ENCODE results near the gene ATP2B2. TPM values are rescaled to one million over a fixed set of nuclear protein-coding genes. Genes with fewer than 3 reads are reported as not detected.

ATP2B2 gene
- total RNA-seq, 1 donor from 2014 or later, result not detected

DNA sequence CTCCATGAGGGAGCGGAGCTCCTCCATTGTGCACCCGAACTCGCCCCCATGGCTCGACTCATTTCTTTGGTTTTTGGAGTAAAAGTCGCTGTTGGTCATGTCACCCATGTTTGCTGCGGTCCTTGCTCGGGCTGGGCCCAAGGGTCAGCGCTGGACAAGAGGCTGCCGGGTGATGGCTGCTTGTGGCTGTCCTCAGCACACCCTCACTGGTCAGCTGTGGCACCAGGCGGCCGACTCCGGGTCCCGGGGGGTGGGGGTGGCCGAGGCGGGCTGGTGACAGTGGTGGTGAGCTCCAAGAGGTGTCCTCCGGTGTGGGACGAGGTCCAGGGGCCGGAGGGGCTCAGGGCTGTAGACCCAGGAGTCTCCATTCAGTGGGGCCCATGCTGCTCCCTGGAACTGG is 56.0 kb downstream of the ATP2B2 start:
- DNase-seq (ENCODE audit: low spot score), result no peak
- peaks cover 8% of the 10 kb centered on the region for H4K20me1 ChIP-seq (ENCODE audit: low read depth)
- peaks cover 9% of the 10 kb centered on the region for H3K27me3 Mint-ChIP-seq (ENCODE audit: insufficient read depth, low read depth)

DNA sequence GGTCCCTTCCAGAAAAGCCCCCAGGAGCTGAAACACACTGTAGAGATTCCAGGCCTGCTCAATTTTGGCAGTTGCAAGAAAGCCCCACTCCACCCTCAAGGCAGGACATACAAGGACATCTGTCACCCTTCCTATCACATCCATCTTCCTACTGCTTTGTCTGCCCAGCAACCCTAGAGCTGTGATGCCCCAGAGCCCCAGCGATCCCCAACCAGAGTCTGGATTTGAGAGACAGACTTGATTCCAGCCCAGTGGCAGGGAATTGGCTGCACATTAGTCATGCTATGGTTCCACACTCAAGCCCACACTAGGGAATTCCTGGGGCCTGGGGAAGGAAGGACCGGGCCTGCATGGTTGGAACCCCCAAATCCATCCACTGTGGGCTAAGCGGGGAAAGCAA is 56.8 kb downstream of the ATP2B2 start:
- TF ChIP-seq EZH2phosphoT487 (IDR thresholded peaks at IDR 0.05), result no peak
- no peak for TF ChIP-seq EZH2 (IDR thresholded peaks at IDR 0.05)
- Histone ChIP-seq H3K27ac (no peak overlapping the region), H3K4me3 (no peak overlapping the region), H4K20me1 (ENCODE audit: low read depth) (peaks cover 8% of the 10 kb centered on the region), H3K27me3 (peaks cover 21% of the 10 kb centered on the region), H3K9me3 (ENCODE audit: low read depth) (no peaks in the 10 kb centered on the region), H2AFZ (replicated peaks) (no peak overlapping the region), H3F3A (ENCODE audit: low read depth) (no peaks in the 10 kb centered on the region), H3K4me1 (no peaks in the 10 kb centered on the region), H3K36me3 (no peaks in the 10 kb centered on the region), H3K9ac (no peak overlapping the region), H3K79me2 (ENCODE audit: low read depth) (no peaks in the 10 kb centered on the region), H3K4me2 (no peak overlapping the region)
- no peaks in the 10 kb centered on the region for H3K9me3 Mint-ChIP-seq
- no peak for DNase-seq (ENCODE audit: low spot score)
- H3K36me3 Mint-ChIP-seq, result no peaks in the 10 kb centered on the region
- peaks cover 9% of the 10 kb centered on the region for H3K27me3 Mint-ChIP-seq (ENCODE audit: insufficient read depth, low read depth)
- H3K4me1 Mint-ChIP-seq, result peaks cover 2% of the 10 kb centered on the region
- H3K4me3 Mint-ChIP-seq, result no peak overlapping the region
- no peak overlapping the region for H3K27ac Mint-ChIP-seq

More for the DNA sequence above, 56.0 kb downstream of the ATP2B2 start:
- H2AFZ ChIP-seq (replicated peaks), result no peak overlapping the region
- Mint-ChIP-seq H3K4me3 (no peak overlapping the region), H3K4me1 (peaks cover 2% of the 10 kb centered on the region), H3K9me3 (no peaks in the 10 kb centered on the region), H3K27ac (no peak overlapping the region), H3K36me3 (no peaks in the 10 kb centered on the region)
- no peak overlapping the region for H3K27ac ChIP-seq
- no peak overlapping the region for H3K4me3 ChIP-seq
- no peaks in the 10 kb centered on the region for H3K79me2 ChIP-seq (ENCODE audit: low read depth)
- H3K27me3 ChIP-seq, result peaks cover 26% of the 10 kb centered on the region
- H3F3A ChIP-seq (ENCODE audit: low read depth), result no peaks in the 10 kb centered on the region
- no peak overlapping the region for H3K4me2 ChIP-seq
- no peaks in the 10 kb centered on the region for H3K9me3 ChIP-seq (ENCODE audit: low read depth)
- no peaks in the 10 kb centered on the region for H3K4me1 ChIP-seq
- TF ChIP-seq EZH2 (IDR thresholded peaks at IDR 0.05), result no peak
- TF ChIP-seq CTCF (IDR thresholded peaks at IDR 0.05), result no peak
- TF ChIP-seq EZH2phosphoT487 (IDR thresholded peaks at IDR 0.05), result no peak
- H3K36me3 ChIP-seq, result no peaks in the 10 kb centered on the region
- H3K9ac ChIP-seq, result no peak overlapping the region

DNA sequence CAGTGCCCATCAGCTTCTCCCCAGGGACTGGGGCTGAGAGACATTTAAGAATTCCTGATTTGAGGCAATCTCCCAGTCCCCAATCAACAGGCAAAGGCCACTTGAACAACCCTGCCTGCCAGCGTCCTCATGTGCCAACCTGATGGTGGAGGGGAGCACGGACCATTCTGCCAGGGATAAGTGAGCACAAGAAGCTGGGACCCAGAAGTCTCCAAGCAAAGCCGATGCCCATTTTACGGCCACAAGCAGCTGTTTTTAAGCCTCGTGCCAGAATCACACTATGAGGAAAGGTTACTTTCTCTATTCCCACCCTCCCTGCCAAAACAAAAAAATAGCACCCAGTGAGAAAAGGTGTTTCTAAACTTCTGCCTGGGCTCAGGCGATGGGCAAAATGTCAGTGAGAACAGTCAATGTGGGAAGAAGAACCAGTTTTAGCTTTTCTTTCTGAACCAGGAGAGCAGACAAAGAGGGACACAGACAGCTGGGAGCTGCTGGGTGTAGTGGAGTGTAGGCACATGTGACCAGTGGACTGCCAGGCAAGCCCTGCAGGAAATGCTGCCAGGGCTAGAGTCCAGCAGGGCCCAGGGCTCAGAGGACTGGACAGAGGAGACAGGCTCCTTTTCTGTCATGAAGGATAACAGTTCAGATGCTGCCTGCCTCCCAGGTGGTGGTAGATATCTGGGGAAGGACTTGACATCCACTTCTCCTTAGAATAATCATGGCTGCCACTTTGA is 57.7 kb downstream of the ATP2B2 start:
- Histone ChIP-seq H4K20me1 (ENCODE audit: low read depth) (peaks cover 8% of the 10 kb centered on the region), H3K79me2 (ENCODE audit: low read depth) (no peaks in the 10 kb centered on the region), H3K36me3 (no peaks in the 10 kb centered on the region), H3K4me2 (no peak overlapping the region), H3K27me3 (peaks cover 12% of the 10 kb centered on the region), H3K4me3 (no peak overlapping the region), H3K27ac (no peak overlapping the region), H3K4me1 (no peaks in the 10 kb centered on the region), H3K9me3 (ENCODE audit: low read depth) (no peaks in the 10 kb centered on the region), H2AFZ (replicated peaks) (no peak overlapping the region), H3K9ac (no peak overlapping the region), H3F3A (ENCODE audit: low read depth) (no peaks in the 10 kb centered on the region)
- Mint-ChIP-seq H3K36me3 (no peaks in the 10 kb centered on the region), H3K27me3 (ENCODE audit: insufficient read depth, low read depth) (peaks cover 9% of the 10 kb centered on the region), H3K4me3 (no peak overlapping the region), H3K27ac (no peak overlapping the region), H3K9me3 (no peaks in the 10 kb centered on the region), H3K4me1 (peaks cover 2% of the 10 kb centered on the region)
- DNase-seq (ENCODE audit: low spot score), result no peak
- TF ChIP-seq EZH2 (IDR thresholded peaks at IDR 0.05) (no peak), CTCF (IDR thresholded peaks at IDR 0.05) (no peak), EZH2phosphoT487 (IDR thresholded peaks at IDR 0.05) (no peak)

DNA sequence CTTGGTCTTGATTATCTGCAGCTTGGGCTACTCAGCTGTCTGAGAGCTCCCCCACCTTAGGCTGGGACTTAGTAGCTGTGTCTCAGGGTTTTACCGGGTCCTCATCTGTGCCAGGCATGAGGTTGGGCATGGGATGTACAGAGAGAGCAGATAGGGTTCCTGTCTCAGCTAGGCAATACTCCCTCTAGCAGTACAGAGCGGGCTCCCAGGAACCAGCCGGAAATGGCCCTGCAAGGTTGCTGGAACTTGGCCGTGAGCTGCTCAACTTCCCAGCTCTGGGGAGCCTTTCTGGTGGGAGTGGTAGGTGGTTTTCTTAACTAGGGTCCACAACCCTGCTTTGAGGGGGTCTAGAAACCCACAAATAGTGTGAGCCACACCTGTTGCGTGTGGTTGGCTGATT is 58.3 kb downstream of the ATP2B2 start:
- H4K20me1 ChIP-seq (ENCODE audit: low read depth), result peaks cover 8% of the 10 kb centered on the region
- no peak overlapping the region for H3K4me3 ChIP-seq
- Mint-ChIP-seq H3K36me3 (no peaks in the 10 kb centered on the region), H3K27me3 (ENCODE audit: insufficient read depth, low read depth) (peaks cover 6% of the 10 kb centered on the region), H3K9me3 (no peaks in the 10 kb centered on the region), H3K27ac (no peak overlapping the region), H3K4me1 (peaks cover 2% of the 10 kb centered on the region), H3K4me3 (no peak overlapping the region)
- H3F3A ChIP-seq (ENCODE audit: low read depth), result no peaks in the 10 kb centered on the region
- no peak overlapping the region for H3K27ac ChIP-seq
- no peak overlapping the region for H3K9ac ChIP-seq
- no peak overlapping the region for H3K4me2 ChIP-seq
- H3K27me3 ChIP-seq, result peaks cover 10% of the 10 kb centered on the region
- no peaks in the 10 kb centered on the region for H3K36me3 ChIP-seq
- H2AFZ ChIP-seq (replicated peaks), result no peak overlapping the region
- H3K4me1 ChIP-seq, result no peaks in the 10 kb centered on the region
- H3K9me3 ChIP-seq (ENCODE audit: low read depth), result no peaks in the 10 kb centered on the region
- DNase-seq (ENCODE audit: low spot score), result no peak
- H3K79me2 ChIP-seq (ENCODE audit: low read depth), result no peaks in the 10 kb centered on the region
- TF ChIP-seq EZH2 (IDR thresholded peaks at IDR 0.05) (no peak), CTCF (IDR thresholded peaks at IDR 0.05) (no peak)
